Myocyte (in vitro differentiated cells): ENCODE measurements around the gene ZMYM2. TPM values are rescaled to one million over a fixed set of nuclear protein-coding genes. Genes with fewer than 3 reads are reported as not detected.

Source experiments
- DNase-seq: peaks from one replicate; pipeline ENCODE4 v3.0.0-alpha.2; 2012; ENCODE audit warnings: low read depth
- total RNA-seq: library from RNA; depleted of rRNA; stranded (reverse); fragments of >200 nt; gene quantifications from 2 replicates; pipeline ENCODE4 v1.2.3, GENCODE V29; 2014

Gene ZMYM2
- total RNA-seq, 1 donor from 2014 or later = 98.3 TPM

DNA sequence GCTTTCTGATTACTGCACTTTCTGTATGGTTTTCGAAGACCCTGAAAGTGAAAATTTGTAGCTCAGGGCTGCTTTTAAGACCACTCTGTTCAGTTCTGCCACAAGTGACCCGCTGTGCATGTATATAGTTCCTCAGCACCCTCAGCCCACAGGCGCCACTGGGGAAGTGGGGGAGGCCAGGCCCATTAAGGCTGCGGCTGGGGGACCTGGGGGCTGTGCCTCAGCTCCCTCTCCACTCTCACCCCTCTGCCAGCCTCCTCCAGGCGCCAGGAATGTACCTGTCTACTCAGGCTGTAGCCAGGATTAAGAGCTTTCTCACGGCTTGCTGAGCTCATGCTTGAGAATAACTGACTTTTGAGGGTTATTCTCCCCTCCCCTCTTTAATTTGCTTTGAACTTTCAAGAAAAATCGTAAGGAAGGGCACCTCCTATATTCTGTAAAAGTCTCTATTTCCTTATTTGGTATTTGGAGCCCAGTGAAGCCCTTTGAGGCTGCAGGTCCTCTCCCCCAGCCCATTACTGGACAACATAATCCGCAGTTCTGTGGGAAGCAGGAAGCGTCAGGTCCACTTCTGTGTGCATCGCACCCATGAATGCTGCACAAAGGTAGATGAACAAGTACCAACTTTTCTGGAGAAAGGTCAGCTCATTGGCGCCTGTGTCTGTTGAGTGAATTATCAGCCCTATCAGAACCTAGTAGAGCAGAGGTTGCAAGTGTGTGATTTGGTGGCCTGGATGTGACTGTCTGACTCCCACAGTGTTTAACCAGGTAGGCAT, 172.7 kb downstream of the ZMYM2 start:
- no peak for DNase-seq

DNA sequence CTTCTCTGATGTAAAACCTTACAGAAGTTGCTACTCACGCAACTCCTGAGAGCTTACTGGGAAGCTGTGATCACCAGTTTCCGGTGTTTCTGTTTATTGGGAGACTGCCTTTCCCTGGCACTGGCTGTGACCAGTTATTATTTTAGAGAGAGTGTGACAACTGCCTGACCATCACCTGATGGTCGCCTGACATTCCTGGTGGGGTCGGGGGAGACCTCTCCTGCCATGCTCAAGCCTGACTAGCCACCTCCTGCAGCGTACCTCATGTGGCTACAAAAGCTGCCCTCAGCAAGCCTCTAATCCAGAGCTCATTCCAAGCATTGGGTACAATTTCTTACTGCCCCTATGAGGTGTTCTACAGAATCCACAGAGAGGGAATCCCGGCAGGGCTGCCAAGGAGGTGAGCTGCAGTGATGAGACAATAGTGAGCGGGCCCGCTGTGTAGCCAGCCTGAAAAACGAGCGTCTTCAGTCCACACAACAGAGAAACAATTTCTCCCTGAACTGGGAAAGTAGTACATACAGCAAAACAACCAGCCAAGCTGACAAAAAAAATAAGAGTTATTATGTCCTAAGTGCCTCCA, 173.6 kb downstream of the ZMYM2 start:
- DNase-seq = no peak

DNA sequence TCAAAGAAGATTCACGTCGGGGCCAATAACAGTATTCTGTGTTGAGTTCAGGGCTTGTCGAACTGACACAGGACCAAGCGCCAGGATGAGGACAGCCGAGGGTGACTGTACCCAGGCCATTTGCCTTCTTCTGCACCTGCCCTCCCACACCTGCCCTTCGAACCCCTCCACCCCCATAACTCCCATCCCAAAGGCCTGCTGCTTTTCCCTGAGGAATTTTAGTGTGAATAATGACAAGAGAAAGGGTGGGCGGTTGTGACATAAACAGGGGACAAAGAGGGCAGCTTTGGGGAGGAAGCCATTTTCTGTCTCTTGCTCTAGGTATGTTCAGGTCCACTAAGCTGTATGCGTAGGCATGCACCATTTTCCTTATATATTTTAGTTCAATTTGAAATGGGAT, 176.2 kb downstream of the ZMYM2 start:
- DNase-seq = no peak

DNA sequence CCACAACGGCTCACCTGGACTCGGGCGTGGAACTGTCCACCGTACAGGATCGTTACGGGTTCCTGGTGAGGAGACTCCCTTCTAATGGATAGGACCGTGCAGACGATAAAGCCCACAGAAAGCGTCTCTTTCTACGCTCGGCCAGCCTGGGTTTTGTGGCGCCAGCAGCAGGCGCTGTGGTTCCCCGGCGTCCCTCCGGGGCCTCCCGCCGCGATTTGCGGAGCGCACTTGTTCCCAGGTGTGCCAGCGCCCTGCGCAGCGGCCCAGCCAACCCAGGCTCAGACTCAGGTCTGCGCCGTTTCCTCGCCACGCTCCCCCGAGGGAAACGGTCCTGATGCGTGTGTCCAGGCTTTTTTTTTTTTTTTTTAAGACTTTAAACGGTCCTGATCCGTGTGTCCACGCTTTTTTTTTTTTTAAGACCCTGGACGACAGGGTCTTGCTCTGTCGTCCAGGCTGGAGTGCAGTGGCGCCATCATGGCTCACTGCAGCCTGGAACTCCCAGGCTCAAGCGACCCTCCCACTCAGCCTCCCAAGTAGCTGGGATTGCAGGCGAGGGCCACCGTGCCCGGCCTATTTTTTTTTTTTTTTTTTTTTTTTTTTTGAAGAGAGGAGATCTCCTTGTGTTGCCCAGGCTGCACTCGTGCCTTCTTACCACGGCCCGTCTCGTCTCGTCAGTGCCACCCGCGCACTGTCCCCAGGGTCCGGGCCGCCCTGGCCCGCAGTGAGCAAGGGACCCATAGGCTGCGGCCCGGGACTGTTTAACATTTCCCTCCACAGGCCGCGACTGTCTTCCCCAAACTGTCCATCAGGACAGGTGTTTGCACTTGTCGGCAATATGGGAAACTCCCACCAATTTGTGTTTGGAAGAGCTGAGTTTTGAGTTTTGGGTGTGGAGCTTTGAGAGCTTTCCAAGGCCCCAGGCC, 178.5 kb downstream of the ZMYM2 start:
- no peak for DNase-seq

DNA sequence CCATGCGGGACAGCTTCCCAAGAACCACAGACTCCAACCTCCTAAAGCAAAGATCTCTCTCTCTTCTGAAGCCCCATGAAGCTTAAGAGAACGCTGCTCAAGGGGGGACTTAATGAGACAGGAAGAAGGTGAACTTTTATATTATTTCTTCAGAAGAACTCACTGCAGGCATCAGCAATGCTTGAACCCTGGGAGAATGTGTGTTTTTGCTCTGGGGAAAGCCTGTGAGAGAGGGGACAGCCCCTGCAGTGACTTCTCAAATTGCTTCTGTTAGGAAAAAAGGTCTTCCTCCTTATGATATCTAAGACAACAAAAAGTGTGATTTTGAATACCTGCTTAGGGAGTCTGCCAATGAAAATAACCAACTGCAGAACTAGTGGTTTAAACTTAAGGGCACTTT, 179.3 kb downstream of the ZMYM2 start:
- DNase-seq = no peak

DNA sequence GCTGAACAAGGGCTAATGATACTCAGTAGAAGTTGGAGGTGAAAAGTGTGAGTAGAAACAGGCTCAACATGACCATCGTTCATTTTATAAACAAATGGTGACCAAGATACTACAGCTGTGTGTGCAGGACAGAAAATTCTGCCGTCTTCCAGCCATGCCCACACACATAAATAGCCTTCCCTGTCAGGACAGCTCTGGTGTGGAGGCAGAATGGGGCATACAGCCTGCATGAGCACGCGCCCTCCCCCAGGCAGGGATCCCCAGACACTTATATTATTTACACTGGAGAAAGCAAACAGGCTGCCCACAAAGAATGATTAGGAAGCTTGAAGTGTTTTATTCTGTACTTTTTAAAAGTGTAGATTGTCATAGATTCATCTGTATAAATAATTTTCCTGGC, 182.0 kb downstream of the ZMYM2 start:
- DNase-seq = no peak

Other genes starting within 250 kb of the ZMYM2 start
- gene PSPC1, start 175.8 kb upstream of the ZMYM2 start, total RNA-seq = 42.5 and 47.5 TPM in 2 replicates
- gene ZMYM5, start 95.1 kb upstream of the ZMYM2 start, total RNA-seq = 10.6 and 11.2 TPM in 2 replicates
- gene GJA3, start 202.3 kb downstream of the ZMYM2 start, total RNA-seq = 0.05 and 0.59 TPM in 2 replicates
- 0.05 and 0.40 TPM in 2 replicates for gene GJB2, start 234.2 kb downstream of the ZMYM2 start, total RNA-seq